ENCODE results near the gene THRB.

The THRB gene

GRCh38 chr3:24342275-24342674 is 152.4 kb downstream of the THRB start:
- no peak for DNase-seq

DNA sequence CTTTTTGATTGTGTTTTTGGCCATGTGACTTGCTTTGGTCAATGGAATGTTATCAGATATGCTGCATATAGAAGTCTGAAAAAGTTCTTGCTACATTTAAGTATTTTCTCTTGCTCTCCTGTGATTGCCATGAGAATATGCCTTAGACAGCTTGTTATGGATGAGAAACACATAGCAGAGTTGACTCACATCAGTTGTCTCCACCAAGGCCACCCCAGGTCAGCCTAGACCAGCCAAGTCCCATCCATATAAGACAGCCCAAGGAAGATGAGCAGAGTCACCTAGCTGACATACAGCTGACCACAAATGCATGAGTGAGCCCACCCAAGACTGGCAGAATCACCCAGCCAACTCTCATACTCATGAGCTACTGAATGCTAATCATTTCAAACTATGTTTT is 153.0 kb downstream of the THRB start:
- DNase-seq, result no peak

DNA sequence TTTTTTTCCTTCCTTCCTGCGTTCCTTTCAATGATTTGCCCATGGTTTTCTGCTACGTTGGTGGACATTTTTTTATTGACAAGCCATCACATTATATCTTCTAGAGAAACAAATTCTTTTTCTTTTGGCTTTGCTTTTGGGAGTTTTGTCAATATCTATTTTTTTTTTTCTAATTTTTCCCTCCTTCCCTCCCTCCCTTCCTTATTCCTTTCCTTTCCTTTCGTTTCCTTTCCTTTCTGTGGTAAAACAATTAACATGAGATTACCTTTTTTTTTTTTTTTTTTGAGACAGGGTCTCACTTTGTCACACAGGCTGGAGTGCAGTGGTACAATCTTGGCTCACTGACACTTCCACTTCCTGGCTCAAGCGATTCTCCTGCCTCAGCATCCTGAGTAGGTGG is 153.7 kb downstream of the THRB start:
- no peak for DNase-seq

DNA sequence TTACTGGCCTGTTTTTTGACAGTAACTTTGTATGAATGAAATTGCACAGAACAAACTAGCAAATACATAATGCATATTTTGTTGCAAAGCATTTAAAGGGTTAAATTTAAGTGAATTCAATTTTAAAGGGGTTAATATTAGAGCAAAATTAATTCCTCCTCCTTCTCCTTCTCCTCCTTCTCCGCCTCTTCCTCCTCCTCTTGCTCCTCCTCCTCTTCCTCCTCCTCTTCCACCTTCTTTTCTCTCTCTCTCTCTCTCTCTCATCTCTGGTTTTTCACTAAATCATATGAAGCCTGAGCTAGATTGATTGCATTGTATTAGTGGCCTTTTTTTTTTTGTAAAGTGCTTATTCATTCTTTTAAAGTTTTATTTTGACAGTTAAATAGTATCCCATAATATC is 154.5 kb downstream of the THRB start:
- no peak for DNase-seq

GRCh38 chr3:24339266-24339825 is 155.3 kb downstream of the THRB start:
- DNase-seq, result no peak

GRCh38 chr3:24338409-24339130 is 156.1 kb downstream of the THRB start:
- DNase-seq, result no peak

DNA sequence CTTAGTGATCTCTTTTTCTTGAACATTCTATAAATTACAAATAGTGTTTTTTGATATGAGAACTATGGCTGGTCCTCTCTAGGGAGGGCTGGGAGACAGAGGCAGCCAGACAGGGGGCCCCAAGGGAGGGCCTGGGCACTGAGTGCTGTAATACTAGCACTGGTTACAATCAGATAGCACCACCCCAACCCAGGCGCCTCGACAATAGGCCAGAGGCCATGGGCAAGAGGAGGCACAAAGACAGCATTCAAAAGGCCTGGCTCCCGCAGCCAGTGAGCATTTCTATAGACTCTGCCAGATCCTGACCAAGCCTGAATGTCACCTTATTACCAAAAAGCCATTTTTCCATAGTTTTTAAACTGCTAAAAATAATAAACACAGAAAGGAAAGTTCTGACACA is 158.5 kb downstream of the THRB start:
- no peak for DNase-seq

GRCh38 chr3:24332092-24332491 is 162.6 kb downstream of the THRB start:
- no peak for DNase-seq

DNA sequence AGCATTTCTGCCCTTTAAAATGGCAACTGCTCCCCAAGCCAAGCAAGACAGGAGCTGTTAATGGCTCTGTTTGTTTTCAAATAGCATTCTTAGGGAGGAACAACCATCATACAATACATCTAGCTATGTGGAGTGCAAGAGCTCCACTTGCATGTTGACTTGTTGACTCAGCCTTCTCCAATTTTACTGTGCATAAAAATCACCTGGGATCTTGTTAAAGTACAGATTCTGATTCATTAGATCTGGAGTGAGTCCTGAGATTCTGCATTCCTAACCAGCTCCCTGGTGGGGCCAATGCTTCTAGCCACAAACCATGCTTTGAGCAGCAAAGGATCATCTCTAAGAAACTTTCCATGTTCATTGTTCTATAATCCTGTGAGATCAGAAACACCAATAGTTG is 171.4 kb downstream of the THRB start:
- no peak for DNase-seq

DNA sequence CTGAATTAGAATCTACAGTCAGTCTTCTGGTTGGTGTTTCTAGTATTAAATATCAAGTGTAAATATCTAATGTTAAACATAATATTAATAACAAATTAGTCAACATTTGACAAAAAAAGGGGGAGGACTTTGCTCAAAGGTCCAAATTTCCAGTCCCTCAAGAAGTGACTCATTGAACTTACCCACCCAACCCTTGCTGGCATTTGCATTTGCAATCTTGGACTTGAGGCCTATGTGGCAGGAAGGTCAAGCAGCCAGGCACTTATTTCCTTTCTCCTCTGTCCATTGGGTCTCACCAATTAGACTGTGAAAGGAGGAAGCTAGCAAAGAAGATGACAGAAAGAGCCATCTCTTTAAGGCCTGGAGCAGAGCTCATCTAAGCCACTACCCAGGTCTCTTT is 174.0 kb downstream of the THRB start:
- DNase-seq, result no peak

GRCh38 chr3:24318677-24319287 is 175.9 kb downstream of the THRB start:
- DNase-seq, result no peak

DNA sequence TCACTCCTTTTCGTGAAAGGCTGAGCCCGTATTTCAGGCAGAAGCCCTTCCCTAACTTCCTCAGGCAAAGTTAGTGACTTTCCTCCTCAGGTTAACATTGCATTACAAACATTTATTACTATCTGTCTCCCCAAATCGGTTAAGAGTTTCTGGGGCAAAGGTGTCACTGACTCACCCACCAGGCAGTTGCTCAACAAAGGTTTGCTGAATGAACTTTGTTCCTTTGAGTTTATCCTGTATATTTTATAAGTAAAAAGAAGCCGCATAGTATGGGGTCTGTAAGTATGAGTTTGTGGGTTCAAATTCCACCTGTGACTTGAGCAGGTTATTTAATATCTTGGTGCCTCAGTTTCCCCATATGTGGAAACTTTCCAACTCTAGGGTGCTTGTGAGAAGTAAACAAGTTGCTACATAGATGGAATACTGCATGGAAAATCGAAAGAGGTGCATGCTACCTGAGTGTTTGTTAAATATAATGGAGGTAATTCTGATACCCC is 177.7 kb downstream of the THRB start:
- DNase-seq, result no peak

DNA sequence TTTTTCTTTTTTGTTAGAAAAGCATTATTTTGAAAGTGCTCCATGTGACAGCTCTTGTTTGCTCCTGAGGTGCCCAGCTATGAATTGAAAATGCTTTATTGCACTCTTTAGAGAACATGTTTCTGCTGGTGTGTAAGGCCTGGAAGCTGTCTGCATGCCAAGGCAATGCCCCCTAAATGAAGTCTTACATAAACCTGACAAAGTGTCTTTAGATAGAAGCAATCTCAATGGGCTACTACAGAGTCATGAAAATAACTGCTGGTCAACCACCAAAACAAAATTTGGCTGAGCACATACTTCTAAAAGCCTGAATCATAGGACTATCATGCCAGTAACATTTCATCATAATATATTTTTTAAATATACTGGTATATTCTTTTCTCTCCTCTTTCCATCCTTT is 178.7 kb downstream of the THRB start:
- no peak for DNase-seq

DNA sequence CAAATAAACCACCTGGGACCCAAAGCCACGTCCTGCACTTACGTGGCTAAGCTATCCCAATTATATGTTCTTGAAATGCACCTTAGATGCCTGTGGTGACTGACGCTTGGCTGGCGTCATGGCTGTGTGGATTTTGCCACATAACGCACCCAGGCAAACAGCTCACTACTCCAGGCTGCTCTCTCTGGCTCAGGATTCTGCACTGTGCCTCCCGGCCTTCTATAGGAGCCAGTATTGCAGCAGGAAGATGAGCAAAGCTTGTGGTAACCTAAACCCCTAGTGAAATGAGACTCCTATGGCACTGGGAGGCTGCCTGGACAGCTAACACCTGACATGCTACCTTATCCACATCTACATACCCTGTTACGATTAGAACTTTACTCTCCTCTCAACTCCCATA is 179.3 kb downstream of the THRB start:
- no peak for DNase-seq

DNA sequence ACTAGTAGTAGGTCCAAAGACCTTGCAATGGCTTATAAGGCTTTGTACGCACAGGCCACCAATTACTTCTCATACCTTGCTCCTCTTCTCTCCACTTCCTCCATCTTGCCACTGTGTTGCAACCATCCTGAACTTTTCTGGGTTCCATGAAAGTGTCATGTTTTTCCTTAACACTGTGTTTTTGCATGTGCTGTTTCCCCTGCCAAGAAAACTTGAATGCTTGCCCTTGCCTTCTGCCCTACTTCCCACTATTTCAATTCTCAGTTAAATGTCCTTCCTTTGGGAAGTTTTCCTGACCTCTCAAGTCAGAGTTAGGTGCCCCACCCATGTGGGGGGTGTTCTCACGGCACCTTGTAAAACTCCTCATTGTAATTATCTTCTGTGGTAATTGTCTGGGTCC is 182.8 kb downstream of the THRB start:
- no peak for DNase-seq

DNA sequence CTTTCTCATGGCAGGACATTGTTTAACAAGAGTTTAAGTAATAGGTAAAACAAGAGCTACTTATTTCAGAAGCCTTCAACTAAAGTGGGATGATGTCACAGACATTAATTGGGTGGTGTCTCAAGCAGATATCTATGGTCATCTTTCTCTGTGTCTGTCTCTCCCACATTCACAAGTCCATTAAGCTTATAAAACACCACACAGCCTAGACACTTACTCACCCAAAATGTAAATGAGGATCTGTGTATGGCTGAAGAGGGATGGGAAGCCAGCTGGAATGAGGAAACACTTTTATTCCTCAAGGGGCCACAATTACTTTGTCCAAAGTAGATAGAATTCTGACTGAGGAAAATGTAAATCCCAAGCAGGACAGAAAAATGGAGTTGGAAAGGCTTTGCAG is 183.8 kb downstream of the THRB start:
- no peak for DNase-seq

DNA sequence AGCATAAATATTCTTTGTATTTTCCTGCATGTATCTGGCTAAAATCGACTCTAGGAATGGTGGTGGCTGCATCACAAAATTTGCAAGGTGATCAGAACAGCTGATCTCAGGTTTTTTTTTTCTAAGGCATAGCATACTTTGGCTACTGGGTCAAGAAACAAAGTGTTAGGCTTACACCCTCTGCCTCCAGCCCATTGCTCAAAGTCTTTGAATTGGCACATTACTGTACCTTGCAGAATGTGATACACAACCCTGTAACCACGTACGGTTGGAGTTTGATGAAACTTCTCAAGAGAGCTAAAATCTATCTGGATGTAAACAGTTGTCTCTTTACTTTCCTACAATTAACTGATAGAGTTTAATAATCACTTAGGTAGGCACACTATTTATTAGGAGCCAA is 188.1 kb downstream of the THRB start:
- DNase-seq, result no peak

- no peak for DNase-seq
These were observed 188.7 kb downstream of the THRB start for GRCh38 chr3:24305795-24306467.

- DNase-seq, result no peak
These were observed 191.4 kb downstream of the THRB start for GRCh38 chr3:24303057-24303754.

DNA sequence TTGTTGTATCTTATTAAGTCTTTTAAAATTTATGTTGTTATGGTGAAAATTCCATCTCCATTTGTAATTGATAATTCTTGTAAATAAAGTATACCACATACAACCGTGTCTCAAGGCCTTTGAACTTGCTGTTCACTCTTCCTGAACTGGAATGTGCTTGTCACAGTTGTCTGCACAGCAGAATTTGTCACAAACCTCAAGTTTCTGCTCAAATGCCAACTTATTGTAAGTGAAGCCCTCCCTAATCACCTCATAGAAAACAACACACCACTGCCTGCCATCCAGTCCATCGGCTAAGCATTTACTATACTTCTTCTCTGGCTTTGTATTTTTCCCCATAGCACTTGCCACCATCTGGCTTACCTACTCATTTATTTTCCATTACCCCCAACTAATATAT is 192.3 kb downstream of the THRB start:
- no peak for DNase-seq

DNA sequence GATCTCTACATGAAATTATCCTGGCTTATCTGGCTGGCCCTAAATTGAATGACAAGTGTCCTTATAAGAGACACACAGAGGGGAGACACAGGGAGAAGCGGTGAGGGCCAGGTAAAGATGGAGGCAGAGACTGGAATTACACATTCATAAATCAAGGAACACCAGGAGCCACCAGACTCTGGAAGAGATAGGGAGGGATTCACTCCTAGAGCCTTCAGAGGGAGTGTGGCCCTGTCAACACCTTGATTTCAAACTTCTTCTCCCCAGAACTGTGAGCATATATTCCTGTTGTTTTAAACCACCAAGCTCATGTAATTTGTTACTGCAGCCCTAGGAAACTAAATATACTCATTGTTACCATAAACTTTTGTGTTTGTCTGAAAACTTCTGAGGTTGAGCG is 193.7 kb downstream of the THRB start:
- no peak for DNase-seq

GRCh38 chr3:24299806-24300626 is 194.6 kb downstream of the THRB start:
- DNase-seq, result no peak
